IMR-90 (cell line): ENCODE data around the gene CCDC40. TPM values are rescaled to one million over a fixed set of nuclear protein-coding genes. Genes with fewer than 3 reads are reported as not detected.

Source experiments
- ATAC-seq: fragments of 200-7000 bp; cut with Tn5 transposase; 2 replicates; pipeline ENCODE4 v1.9.1; 2020; ENCODE audit warnings: low read depth, mild to moderate bottlenecking, moderate library complexity
- BruUV-seq: library from RNA; stranded (reverse); fragments of 400-500 nt; replicated peaks from 2 replicates; lab custom pipeline; 2021; lab: Mats Ljungman, UMichigan
- CTCF ChIA-PET: fragments of 300-600 bp; formaldehyde crosslinking; extraction: SDS; loops from one replicate; lab custom pipeline; 2021; ENCODE audit warnings: antibody characterized with exemption; lab: Yijun Ruan, JAX
- POLR2A ChIA-PET: fragments of 300-600 bp; sonication (Branson Sonifier 250); formaldehyde crosslinking; loops from one replicate; lab custom pipeline; 2022; ENCODE audit warnings: antibody characterized with exemption; ENCODE audit not compliant: unreplicated experiment; lab: Charles Lee
- DNase-seq: peaks from one replicate; pipeline ENCODE4 v3.0.0; 2013
- H2AFZ ChIP-seq: replicated peaks from 2 replicates; pipeline ENCODE3; 2013; ENCODE audit warnings: low read length, mild to moderate bottlenecking; ENCODE audit not compliant: poor library complexity
- H2AK5ac ChIP-seq: 2 replicates; pipeline ENCODE4 v1.6.1; 2013; ENCODE audit warnings: low read depth, low read length, inconsistent platforms
- H2AK9ac ChIP-seq: replicated peaks from 2 replicates; pipeline ENCODE3; 2013; ENCODE audit warnings: mild to moderate bottlenecking, low read depth, low read length, moderate library complexity; ENCODE audit not compliant: poor library complexity
- H2BK120ac ChIP-seq: 2 replicates; pipeline ENCODE4 v1.6.1; 2013; ENCODE audit warnings: low read depth, low read length, inconsistent platforms
- H2BK15ac ChIP-seq: 3 replicates; pipeline ENCODE4 v1.6.1; 2013; ENCODE audit warnings: low read depth, low read length, inconsistent platforms
- H2BK20ac ChIP-seq: 2 replicates; pipeline ENCODE4 v1.6.1; 2013; ENCODE audit warnings: low read depth, mild to moderate bottlenecking, inconsistent platforms, low read length, moderate library complexity
- H2BK5ac ChIP-seq: 2 replicates; pipeline ENCODE4 v1.6.1; 2013; ENCODE audit warnings: mild to moderate bottlenecking, low read depth, low read length, inconsistent platforms; ENCODE audit not compliant: poor library complexity, severe bottlenecking
- H3K14ac ChIP-seq: replicated peaks from 2 replicates; pipeline ENCODE4 v1.6.1; 2013; ENCODE audit warnings: low read depth, low read length, inconsistent platforms
- H3K18ac ChIP-seq: 2 replicates; pipeline ENCODE4 v1.6.1; 2013; ENCODE audit warnings: low read depth, low read length, control low read depth
- H3K23ac ChIP-seq: 2 replicates; pipeline ENCODE4 v1.6.1; 2013; ENCODE audit warnings: low read depth, low read length, inconsistent platforms
- H3K27ac ChIP-seq: 2 replicates; pipeline ENCODE4 v1.5.1; 2013; ENCODE audit warnings: mild to moderate bottlenecking, control low read depth, low read length; ENCODE audit not compliant: insufficient read depth
- H3K27me3 ChIP-seq: 2 replicates; pipeline ENCODE4 v1.6.1; 2013; ENCODE audit warnings: low read length; ENCODE audit not compliant: control insufficient read depth, insufficient read depth
- H3K36me3 ChIP-seq: 2 replicates; pipeline ENCODE4 v1.6.1; 2013; ENCODE audit warnings: low read length, mixed read lengths; ENCODE audit not compliant: control insufficient read depth, insufficient read depth
- H3K4ac ChIP-seq: 2 replicates; pipeline ENCODE4 v1.6.1; 2013; ENCODE audit warnings: low read depth, low read length, inconsistent platforms
- H3K4me1 ChIP-seq: 2 replicates; pipeline ENCODE4 v1.6.1; 2013; ENCODE audit warnings: low read length, mixed read lengths; ENCODE audit not compliant: control insufficient read depth, insufficient read depth
- H3K4me2 ChIP-seq: 2 replicates; pipeline ENCODE4 v1.6.1; 2013; ENCODE audit warnings: low read depth, mild to moderate bottlenecking, control low read depth, low read length, moderate library complexity
- H3K4me3 ChIP-seq: 2 replicates; pipeline ENCODE4 v1.5.1; 2013; ENCODE audit warnings: low read depth, mild to moderate bottlenecking, control low read depth, low read length, moderate library complexity; ENCODE audit not compliant: insufficient read depth
- H3K56ac ChIP-seq: 2 replicates; pipeline ENCODE4 v1.6.1; 2013; ENCODE audit warnings: low read length, inconsistent platforms; ENCODE audit not compliant: insufficient read depth; ENCODE audit errors: extremely low read depth
- H3K79me1 ChIP-seq, 2 experiments: 2 replicates each; pipeline ENCODE4 v1.6.1; 2013; ENCODE audit warnings: low read length in 2 of 2, inconsistent platforms in 1 of 2, low read depth in 1 of 2
- H3K9ac ChIP-seq: 2 replicates; pipeline ENCODE4 v1.6.1; 2013; ENCODE audit warnings: low read depth, low read length, control low read depth
- H3K9me1 ChIP-seq: 2 replicates; pipeline ENCODE4 v1.6.1; 2013; ENCODE audit warnings: low read length, inconsistent platforms; ENCODE audit not compliant: insufficient read depth
- H3K9me3 ChIP-seq: 2 replicates; pipeline ENCODE4 v1.6.1; 2013; ENCODE audit warnings: low read length; ENCODE audit not compliant: control insufficient read depth, insufficient read depth
- H4K20me1 ChIP-seq: 2 replicates; pipeline ENCODE4 v1.6.1; 2013; ENCODE audit warnings: low read length, inconsistent platforms; ENCODE audit not compliant: insufficient read depth
- H4K5ac ChIP-seq: 2 replicates; pipeline ENCODE4 v1.6.1; 2013; ENCODE audit warnings: mild to moderate bottlenecking, low read depth, low read length, control low read depth
- H4K8ac ChIP-seq, 2 experiments: 2 replicates each; pipeline ENCODE4 v1.6.1; 2013; ENCODE audit warnings: low read depth in 2 of 2, low read length in 2 of 2, control low read depth in 1 of 2, inconsistent platforms in 1 of 2
- H4K91ac ChIP-seq: 2 replicates; pipeline ENCODE4 v1.6.1; 2013; ENCODE audit warnings: low read depth, low read length, inconsistent platforms; ENCODE audit not compliant: insufficient read depth
- BHLHE40 ChIP-seq: fragments of 150-350 bp; IDR thresholded peaks from 2 replicates; pipeline ENCODE4 v1.6.1; 2016; ENCODE audit warnings: mild to moderate bottlenecking, low read depth, low read length
- CEBPB ChIP-seq: IDR thresholded peaks from 2 replicates; pipeline ENCODE4 v1.6.1; 2012; ENCODE audit warnings: low read depth, low read length, improper control_type of control experiment
- CTCF ChIP-seq: conservative IDR thresholded peaks from 2 replicates; pipeline ENCODE4 v1.5.1; 2012; ENCODE audit warnings: mild to moderate bottlenecking, low read depth, low read length, improper control_type of control experiment
- FOS ChIP-seq: fragments of 150-350 bp; IDR thresholded peaks from 2 replicates; pipeline ENCODE4 v1.6.1; 2016; ENCODE audit warnings: low read depth, low read length
- MAFK ChIP-seq: IDR thresholded peaks from 2 replicates; pipeline ENCODE4 v1.6.1; 2012; ENCODE audit warnings: low read depth, low read length, improper control_type of control experiment
- NFE2L2 ChIP-seq: fragments of 150-350 bp; IDR thresholded peaks from 2 replicates; pipeline ENCODE4 v1.6.1; 2016; ENCODE audit warnings: low read depth, mild to moderate bottlenecking, low read length
- RFX5 ChIP-seq: IDR thresholded peaks from 2 replicates; pipeline ENCODE4 v1.8.0; 2012; ENCODE audit warnings: low read depth, mild to moderate bottlenecking, low read length, moderate library complexity
- WGBS, 2 experiments: methylation state at CpG; one replicate each; pipeline versions ENCODE4 v1.1.5 to v1.1.7; 2013; ENCODE audit warnings: missing lambda C conversion rate in 2 of 2; ENCODE audit not compliant: insufficient read length in 1 of 2; ENCODE audit errors: extremely low coverage in 2 of 2; 5-methylcytosine and 5-hydroxymethylcytosine counted together
- dilution Hi-C: fragments of 300-500 bp; cut with HindIII; formaldehyde crosslinking; loops from one replicate; pipeline ENCODE4 v1.14.3; 2018; ENCODE audit warnings: low sequenced_read_pairs; ENCODE audit not compliant: unreplicated experiment
- in situ Hi-C: fragments of 300-500 bp; cut with MboI; formaldehyde crosslinking; loops from 3 replicates; pipeline ENCODE4 v1.14.3; 2019; ENCODE audit warnings: low sequenced_read_pairs, inconsistent platforms, mixed read lengths
- intact Hi-C: fragments of 100-400 bp; cut with micrococcal nuclease; formaldehyde crosslinking; loops from 2 replicates; pipeline ENCODE4 v1.10.0; 2022
- polyA plus RNA-seq, 3 experiments: library from polyadenylated mRNA; depleted of rRNA; stranded (reverse); fragments of >200 nt; gene quantifications; 2 replicates each; pipeline ENCODE4 v1.2.3, GENCODE V29; 2012; ENCODE audit warnings: low replicate concordance in 1 of 3
- total RNA-seq: library from RNA; depleted of rRNA; stranded (reverse); fragments of >200 nt; gene quantifications from 2 replicates; pipeline ENCODE4 v1.2.3, GENCODE V29; 2012

Gene CCDC40
- total and polyA plus RNA-seq, 2 of the 4 experiments (the other 2 are of a cell fraction): 0.90 to 4.7 TPM

- Histone ChIP-seq H2BK15ac (no peak overlapping the region), H2AK5ac (peak overlapping the region; percentile 66), H3K18ac (0 out of 2 replicates have a peak overlapping the region, but pooled peaks have one; percentile 11), H3K4me3 (no peak overlapping the region), H4K20me1 (no peaks in the 10 kb centered on the region), H4K5ac (no peak overlapping the region), H4K8ac (peak overlapping the region in 1 of 2 experiments; percentile 7; a peak in 2 of 4 replicates), H3K14ac (no peak overlapping the region), H3K9me1 (peaks cover 12% of the 10 kb centered on the region), H3K79me1 (no peaks in the 10 kb centered on the region), H2AFZ (peak overlapping the region; percentile 74), H2BK120ac (no peak overlapping the region), H2BK5ac (peak overlapping the region; percentile 26), H3K23ac (no peak overlapping the region), H3K36me3 (peaks cover under 1% of the 10 kb centered on the region; the same call in 1 of the 2 replicates), H3K4ac (no peak overlapping the region; the same call in 1 of the 2 replicates), H3K9ac (no peak overlapping the region), H2AK9ac (no peak overlapping the region), H3K4me1 (peaks cover 13% of the 10 kb centered on the region), H4K91ac (no peak overlapping the region), H3K9me3 (no peaks in the 10 kb centered on the region), H3K4me2 (no peak overlapping the region), H3K27me3 (no peaks in the 10 kb centered on the region), H2BK20ac (no peak overlapping the region), H3K56ac (no peak overlapping the region), H3K27ac (peak overlapping the region; percentile 24; the same call in 1 of the 2 replicates)
- no TSS peak for BruUV-seq
- dilution Hi-C loops (no loop called here), in situ Hi-C loops (no loop called here), intact Hi-C loops (no loop called here)
- POLR2A ChIA-PET: no interaction called here
- ATAC-seq: peak; percentile 60
- 85% methylated on average over 17 of the region's 27 CpGs; no CpG with 5 or more reads in 1 of the 2 experiments for WGBS, 2 experiments
- CTCF ChIA-PET: no interaction called here
- TF ChIP-seq FOS: peak; percentile 91
- TF ChIP-seq RFX5: no peak
- TF ChIP-seq CEBPB: peak; percentile 63
- TF ChIP-seq MAFK: peak; percentile 21; the same call in 1 of the 2 replicates
- TF ChIP-seq NFE2L2: peak; percentile 81
- no peak for TF ChIP-seq CTCF
- peak; percentile 37; the same call in 1 of the 2 replicates for TF ChIP-seq BHLHE40
- peak; percentile 80 for DNase-seq
Measured at GRCh38 chr17:80063830-80064585, 27.6 kb downstream of the CCDC40 start.
